HG02970 (cell line): ENCODE data around the gene CFAP61.

Source experiments
- ATAC-seq: cut with Tn5 transposase; IDR thresholded peaks from one replicate; pipeline ENCODE4 v1.9.1; 2021; ENCODE audit warnings: mild to moderate bottlenecking, moderate library complexity, moderate number of reproducible peaks; ENCODE audit not compliant: unreplicated experiment, low FRiP score

CFAP61 gene

DNA sequence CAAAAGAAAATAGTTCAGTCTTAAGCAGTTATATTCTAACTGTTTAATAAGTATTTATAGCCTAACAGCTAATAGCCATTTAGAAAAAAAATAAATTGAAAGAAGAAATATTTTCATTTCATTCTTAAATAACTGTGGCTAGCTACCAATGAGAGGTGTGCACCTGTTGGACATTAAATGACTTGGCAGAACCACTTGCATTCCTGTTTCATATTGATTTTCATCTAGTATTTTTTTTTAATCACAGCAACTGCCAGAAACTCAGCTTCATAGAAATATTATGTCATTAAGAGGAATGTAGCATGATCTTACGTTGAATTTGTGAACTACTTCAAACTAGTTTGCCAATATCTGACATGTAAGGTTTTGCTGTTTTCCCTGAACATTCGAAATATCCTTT is 25.0 kb upstream of the CFAP61 start:
- ATAC-seq = no peak

DNA sequence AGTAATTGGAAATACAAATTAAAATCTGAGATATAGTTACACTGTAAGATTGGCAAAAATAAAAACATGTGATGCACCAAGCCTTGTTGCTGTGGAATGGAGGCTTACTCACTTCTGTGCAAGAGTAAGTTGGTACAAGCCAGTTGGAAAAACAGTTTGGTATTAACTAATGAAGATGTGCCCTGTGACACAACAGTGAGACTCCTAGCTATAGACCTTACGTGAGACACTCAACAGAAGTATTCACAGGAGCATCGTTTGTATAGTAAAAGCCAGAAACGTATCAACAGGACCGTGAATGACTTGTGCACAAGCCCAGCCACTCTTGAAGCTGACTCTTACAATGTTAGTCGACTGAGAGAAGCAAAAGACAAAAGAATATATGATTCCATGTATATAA is 20.5 kb upstream of the CFAP61 start:
- no peak for ATAC-seq

- ATAC-seq = no peak
Measured at GRCh38 chr20:20034486-20034885, 17.8 kb upstream of the CFAP61 start.

GRCh38 chr20:20036756-20037155 is 15.6 kb upstream of the CFAP61 start:
- ATAC-seq = no peak

DNA sequence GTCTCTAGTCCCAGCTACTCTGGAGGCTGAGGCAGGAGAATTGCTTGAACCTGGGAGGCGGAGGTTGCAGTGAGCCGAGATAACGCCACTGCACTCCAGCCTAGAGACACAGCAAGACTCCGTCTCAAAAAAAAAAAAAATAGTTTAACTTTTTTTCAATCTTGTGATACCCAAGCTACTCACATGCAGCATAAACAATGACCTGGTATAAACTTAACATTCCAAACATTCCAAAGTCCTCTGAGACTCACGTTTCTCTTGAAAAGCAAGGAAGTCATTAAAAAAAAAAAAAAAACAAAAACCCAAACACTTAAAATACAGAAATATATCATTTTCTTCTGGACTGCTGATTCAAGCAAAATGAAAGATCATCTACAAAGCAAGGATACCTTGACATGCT is 14.4 kb upstream of the CFAP61 start:
- ATAC-seq = no peak

DNA sequence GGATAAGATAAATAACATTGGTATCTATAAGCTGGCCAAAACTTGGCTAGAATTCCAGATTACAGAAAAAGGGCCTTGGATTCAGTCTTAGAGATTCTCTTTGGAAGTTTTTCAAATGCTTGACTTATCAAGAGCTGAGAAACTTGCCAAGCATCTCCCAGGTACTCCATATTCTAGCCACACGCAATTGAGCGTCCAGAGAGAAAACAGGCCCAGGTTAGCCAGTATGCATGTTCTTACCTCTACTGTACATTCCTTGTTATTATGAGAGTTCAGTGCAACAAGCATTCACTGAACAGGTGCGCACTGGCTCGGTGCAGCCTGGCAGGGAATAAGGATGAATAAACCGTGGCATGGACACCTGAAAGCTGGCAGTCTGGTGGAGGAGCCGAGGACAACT is 13.7 kb upstream of the CFAP61 start:
- ATAC-seq = no peak

GRCh38 chr20:20039752-20040387 is 12.5 kb upstream of the CFAP61 start:
- no peak for ATAC-seq

GRCh38 chr20:20051767-20052073 is 612 bp upstream of the CFAP61 start:
- ATAC-seq = no peak

GRCh38 chr20:20060234-20060998 is 8.1 kb downstream of the CFAP61 start:
- no peak for ATAC-seq

DNA sequence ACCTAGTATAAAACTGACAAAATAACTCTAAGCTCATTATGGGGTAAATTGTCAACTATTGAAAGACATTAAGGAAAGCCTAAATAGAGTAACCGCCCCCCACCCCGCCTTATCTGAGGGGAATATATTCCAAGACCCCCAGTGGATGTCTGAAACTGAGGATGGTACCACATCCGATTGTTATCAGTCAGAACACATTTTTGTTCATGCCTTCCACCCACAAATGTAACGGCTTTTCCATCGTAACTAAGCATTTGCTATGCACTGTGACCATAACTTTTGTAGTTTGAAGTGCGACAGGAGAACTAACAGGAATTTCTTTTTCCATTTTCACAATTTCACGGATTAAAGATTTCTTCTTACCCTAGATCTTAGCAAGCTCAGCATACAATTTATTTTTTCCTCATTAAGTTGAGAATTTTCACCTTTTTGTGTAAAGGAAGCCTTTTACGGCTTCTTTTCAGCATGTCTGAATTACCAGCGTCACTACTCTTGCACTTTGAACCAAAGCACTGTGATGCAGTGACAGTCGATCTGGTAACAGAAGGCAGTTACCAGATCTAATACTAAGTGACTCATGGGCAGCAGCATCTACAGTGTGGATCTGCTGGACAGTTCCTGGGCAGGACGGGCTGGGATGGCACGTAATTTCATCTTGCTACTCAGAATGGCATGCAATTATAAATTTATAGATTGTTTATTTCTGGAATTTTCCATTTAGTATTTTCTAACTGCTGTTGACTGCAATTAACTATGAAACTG is 11.8 kb downstream of the CFAP61 start:
- ATAC-seq = no peak

DNA sequence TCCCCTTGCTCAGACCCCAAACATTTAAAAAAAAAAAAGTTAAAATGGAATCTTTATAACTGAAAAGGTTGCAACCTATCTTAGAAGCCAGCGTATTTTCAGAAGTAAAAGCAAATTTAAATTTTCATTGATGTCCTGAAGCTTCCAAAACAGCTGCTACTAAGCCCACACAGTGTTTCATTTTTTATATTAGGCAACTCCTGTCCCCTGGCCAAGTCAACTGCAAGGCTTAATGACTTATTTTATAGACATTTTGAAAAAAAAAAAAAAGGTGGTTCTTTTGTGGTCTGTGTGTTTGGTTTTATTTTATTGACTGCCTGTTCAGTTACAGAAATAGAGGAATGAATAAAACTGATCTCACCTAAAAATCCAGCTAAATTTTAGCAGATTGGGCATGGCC is 13.0 kb downstream of the CFAP61 start:
- no peak for ATAC-seq

DNA sequence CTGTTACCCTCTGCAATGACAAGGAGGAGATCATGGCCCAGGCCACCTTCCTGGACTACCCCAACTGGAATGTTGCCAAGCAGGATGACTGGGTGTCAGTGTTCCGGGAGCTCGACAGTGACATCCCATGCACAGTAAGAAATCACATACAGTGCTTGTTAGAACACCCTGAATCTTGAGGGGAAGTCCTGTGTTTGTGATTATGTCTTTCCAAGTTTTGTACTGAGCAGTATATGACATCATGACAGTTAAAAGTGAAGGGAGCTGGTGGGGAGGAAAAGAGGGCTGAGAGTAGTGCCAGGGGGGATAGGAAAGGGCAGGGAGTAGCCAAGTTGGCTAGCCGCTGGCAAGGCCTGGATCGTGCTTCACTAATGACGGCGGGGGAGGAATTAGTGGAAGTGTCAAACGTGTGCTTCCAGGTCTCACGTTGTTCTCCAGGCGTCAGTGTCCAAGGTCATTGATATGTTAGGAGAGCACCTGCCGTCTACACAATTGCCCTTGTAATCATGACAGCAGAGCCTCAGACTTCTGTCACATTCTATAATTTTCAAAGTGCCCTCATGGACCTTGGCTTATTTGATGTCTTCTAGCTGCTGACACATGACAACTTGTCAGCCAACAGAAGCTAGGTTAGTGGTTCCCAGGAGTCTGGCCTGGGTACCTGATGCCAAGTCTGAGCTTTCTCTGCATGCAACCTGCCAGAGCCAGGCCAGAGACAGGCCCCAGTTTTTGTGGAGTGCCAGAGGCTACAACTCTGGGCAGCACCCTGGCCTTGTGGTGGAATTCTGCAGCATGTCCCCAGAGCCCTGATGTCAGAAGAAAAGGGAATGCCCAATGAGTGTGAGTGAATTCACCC is 18.8 kb downstream of the CFAP61 start:
- ATAC-seq = no peak

DNA sequence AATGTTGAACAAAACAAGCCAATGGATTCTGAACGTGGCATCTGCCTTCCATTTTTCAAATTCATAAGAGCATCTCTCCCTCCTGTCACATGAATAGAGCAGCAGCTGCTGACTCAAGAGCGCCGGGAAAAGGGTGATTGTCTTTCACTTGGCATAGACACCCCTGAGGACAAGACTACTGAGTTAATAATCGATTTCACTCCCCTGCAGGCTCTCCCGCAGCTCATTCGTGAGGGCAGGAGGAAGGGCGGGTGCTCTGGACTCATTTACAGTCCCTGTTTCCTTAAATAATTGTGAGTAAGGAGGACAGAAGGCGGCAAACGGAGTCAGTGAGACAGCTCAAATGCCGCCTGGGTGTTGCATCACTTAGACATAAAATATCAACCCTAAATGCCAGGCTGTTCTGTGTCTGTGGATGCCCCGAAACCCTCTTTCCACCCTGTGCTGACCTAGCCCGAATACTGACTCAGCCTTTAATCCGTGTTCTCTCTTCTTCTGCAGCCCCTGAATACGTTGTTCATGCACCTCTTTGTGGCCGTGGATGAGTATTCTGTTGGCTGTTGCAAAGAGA is 21.6 kb downstream of the CFAP61 start:
- ATAC-seq = no peak

DNA sequence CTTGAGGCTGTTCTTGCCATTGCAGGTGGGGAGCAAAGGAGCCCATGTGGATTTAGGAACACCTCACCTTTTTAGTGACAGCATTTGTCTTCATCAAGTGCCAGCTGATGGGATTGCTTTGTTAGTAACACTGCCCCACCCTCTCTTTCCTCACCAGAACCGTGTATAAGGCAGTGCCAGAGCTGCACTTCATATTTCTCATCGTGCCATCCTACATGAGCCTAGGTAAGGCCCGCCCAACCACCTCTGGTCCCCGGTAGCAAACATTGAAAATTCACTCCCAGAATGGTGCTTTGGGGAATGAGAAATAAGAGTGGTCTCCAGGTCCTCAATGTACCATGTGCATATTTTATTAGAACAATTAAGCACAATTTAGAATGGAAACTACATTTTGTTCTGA is 22.7 kb downstream of the CFAP61 start:
- ATAC-seq = no peak

- ATAC-seq = no peak
Measured at GRCh38 chr20:20076297-20077065, 24.1 kb downstream of the CFAP61 start.

GRCh38 chr20:20078041-20078440 is 25.7 kb downstream of the CFAP61 start:
- ATAC-seq = no peak

GRCh38 chr20:20079102-20079784 is 26.9 kb downstream of the CFAP61 start:
- no peak for ATAC-seq

DNA sequence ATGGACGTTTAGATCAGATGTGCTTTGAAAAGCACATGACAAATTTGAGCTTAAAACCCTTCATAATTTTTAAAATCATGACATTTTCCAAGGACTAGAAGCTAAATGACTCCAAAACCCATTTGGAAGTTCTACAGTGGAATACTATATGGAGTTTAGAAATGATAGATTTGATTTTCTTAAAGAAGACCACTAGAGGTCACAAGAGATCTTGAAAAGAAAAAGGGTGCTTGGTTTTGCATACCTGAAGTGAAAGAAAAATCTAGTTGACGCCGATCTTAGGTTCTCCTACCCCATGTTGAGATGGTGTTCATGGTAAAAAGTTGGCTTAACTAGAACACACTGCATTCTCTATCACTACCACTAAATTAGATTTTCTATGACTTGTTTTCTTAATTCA is 31.5 kb downstream of the CFAP61 start:
- no peak for ATAC-seq

DNA sequence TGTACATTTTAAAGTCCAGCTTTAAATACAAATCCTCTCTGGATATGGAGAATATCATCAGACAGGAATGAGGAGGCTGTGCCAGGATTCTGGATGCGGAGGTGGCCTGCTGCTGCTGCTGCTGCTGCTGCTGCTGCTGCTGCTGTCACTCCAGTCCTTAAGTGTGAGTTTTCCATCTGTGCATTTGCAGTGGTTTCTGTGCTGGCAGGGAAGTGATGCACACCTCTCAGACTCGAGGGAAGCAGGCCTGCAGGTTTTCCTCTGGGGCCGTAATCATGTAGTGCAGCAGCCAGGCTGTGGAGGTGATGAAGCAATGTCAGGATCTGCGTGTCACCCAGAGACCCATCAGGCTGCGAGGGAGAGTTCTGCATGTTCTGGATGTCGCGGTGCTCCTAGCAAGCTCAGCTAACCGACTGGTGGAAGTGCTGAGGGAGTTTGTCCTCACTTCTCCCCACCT is 32.0 kb downstream of the CFAP61 start:
- ATAC-seq = no peak
